NOMO-1 (cell line): ENCODE data around the gene MGST3.
"Not testable (repeated sequence)": the region's sequence is repeated elsewhere in the genome, so short reads cannot be mapped to it uniquely, and the experiment has no call there.

ENCODE experiments used
- DNase-seq, 2 experiments: peaks; one replicate each; lab custom pipeline; 2025; ENCODE audit not compliant: unreplicated experiment in 2 of 2; lab: John Stamatoyannopoulos, UW

MGST3 gene

GRCh38 chr1:165695031-165695430, 64.0 kb downstream of the MGST3 start:
- peak in 1 of 2 experiments; percentile 6 for DNase-seq

- DNase-seq = peak in 1 of 2 experiments; percentile 32
Observed at GRCh38 chr1:165696625-165697100, 65.6 kb downstream of the MGST3 start.

GRCh38 chr1:165697491-165697880, 66.5 kb downstream of the MGST3 start:
- no peak for DNase-seq

- DNase-seq = peak; percentile 81 to 92
Observed at GRCh38 chr1:165697881-165698760, 67.1 kb downstream of the MGST3 start, which contains the start of gene ALDH9A1. Gene ALDH9A1, minus strand, starts transcription at chr1:165698562. Its CDS starts 4 bp downstream, at chr1:165698558.

GRCh38 chr1:165698761-165699052, 67.7 kb downstream of the MGST3 start:
- no peak for DNase-seq

GRCh38 chr1:165699577-165699976, 68.5 kb downstream of the MGST3 start:
- no peak for DNase-seq

- DNase-seq = not testable (repeated sequence)
Observed at GRCh38 chr1:165701922-165702321, 70.9 kb downstream of the MGST3 start.

GRCh38 chr1:165703648-165704047, 72.6 kb downstream of the MGST3 start:
- DNase-seq = no peak
